Endodermal cell (in vitro differentiated cells): ENCODE measurements around the gene KRTAP10-11. TPM values are rescaled to one million over a fixed set of nuclear protein-coding genes. Genes with fewer than 3 reads are reported as not detected.

ENCODE experiments used
- DNase-seq: peaks from one replicate; pipeline ENCODE4 v3.0.0-alpha.2; 2017
- H3K27ac ChIP-seq: 2 replicates; pipeline ENCODE4 v1.5.1; 2013; ENCODE audit warnings: mild to moderate bottlenecking, low read depth, low read length, moderate library complexity
- H3K27me3 ChIP-seq: 2 replicates; pipeline ENCODE4 v1.6.1; 2013; ENCODE audit warnings: mild to moderate bottlenecking, low read length, moderate library complexity; ENCODE audit not compliant: insufficient read depth, control insufficient read depth, poor library complexity, severe bottlenecking
- H3K36me3 ChIP-seq: 2 replicates; pipeline ENCODE4 v1.7.0; 2013; ENCODE audit warnings: mild to moderate bottlenecking, low read length, moderate library complexity; ENCODE audit not compliant: control insufficient read depth, insufficient read depth
- H3K4me1 ChIP-seq: one replicate; pipeline ENCODE4 v1.7.0; 2013; ENCODE audit warnings: low read length; ENCODE audit not compliant: control insufficient read depth, insufficient read depth
- H3K4me3 ChIP-seq: 2 replicates; pipeline ENCODE4 v1.5.1; 2013; ENCODE audit warnings: mild to moderate bottlenecking, low read length, moderate library complexity
- H3K9ac ChIP-seq: 2 replicates; pipeline ENCODE4 v1.6.1; 2013; ENCODE audit warnings: mild to moderate bottlenecking, low read length, moderate library complexity; ENCODE audit not compliant: poor library complexity, severe bottlenecking; ENCODE audit errors: extremely low read depth
- H3K9me3 ChIP-seq: 2 replicates; pipeline ENCODE4 v1.6.1; 2013; ENCODE audit warnings: mild to moderate bottlenecking, low read length, moderate library complexity; ENCODE audit not compliant: control insufficient read depth
- H3K27ac Mint-ChIP-seq: 2 replicates; pipeline ENCODE4 v1.8.0; 2020; ENCODE audit warnings: mixed read lengths
- H3K27me3 Mint-ChIP-seq: 2 replicates; pipeline ENCODE4 v1.8.0; 2021; ENCODE audit warnings: mild to moderate bottlenecking, mixed read lengths; ENCODE audit not compliant: insufficient read depth
- H3K36me3 Mint-ChIP-seq: 2 replicates; pipeline ENCODE4 v1.8.0; 2020; ENCODE audit warnings: low read depth, mixed read lengths
- H3K4me1 Mint-ChIP-seq: 2 replicates; pipeline ENCODE4 v1.8.0; 2020; ENCODE audit warnings: mixed read lengths
- H3K4me3 Mint-ChIP-seq: 2 replicates; pipeline ENCODE4 v1.8.0; 2020; ENCODE audit warnings: mild to moderate bottlenecking, moderate library complexity, mixed read lengths
- H3K9me3 Mint-ChIP-seq: 2 replicates; pipeline ENCODE4 v1.8.0; 2020; ENCODE audit warnings: mild to moderate bottlenecking, mixed read lengths
- CTCF ChIP-seq: fragments of 200-600 bp; sonication (generic); conservative IDR thresholded peaks from 2 replicates; pipeline ENCODE4 v1.5.0; 2021; ENCODE audit warnings: antibody characterized with exemption, mild to moderate bottlenecking
- WGBS, 2 experiments: methylation state at CpG; one replicate each; pipeline versions ENCODE4 v1.1.5 to v1.1.7; 2013; ENCODE audit warnings: missing lambda C conversion rate in 2 of 2, mixed read lengths in 1 of 2; ENCODE audit not compliant: insufficient coverage in 1 of 2, insufficient read length in 1 of 2; 5-methylcytosine and 5-hydroxymethylcytosine counted together
- total RNA-seq, 2 donors: library from RNA; stranded (reverse); fragmentation: NEBNext Ultra II Directional in 1 of 2; extraction: Animal tissue kit (Norgen Biotek cat#: 25700) in 1 of 2; gene quantifications; 2 replicates in 1 of 2; 3 replicates in 1 of 2; pipeline ENCODE4 v1.2.1, GENCODE V29; 2021

The KRTAP10-11 gene
- total RNA-seq, 2 donors from 2014 or later: not detected

DNA sequence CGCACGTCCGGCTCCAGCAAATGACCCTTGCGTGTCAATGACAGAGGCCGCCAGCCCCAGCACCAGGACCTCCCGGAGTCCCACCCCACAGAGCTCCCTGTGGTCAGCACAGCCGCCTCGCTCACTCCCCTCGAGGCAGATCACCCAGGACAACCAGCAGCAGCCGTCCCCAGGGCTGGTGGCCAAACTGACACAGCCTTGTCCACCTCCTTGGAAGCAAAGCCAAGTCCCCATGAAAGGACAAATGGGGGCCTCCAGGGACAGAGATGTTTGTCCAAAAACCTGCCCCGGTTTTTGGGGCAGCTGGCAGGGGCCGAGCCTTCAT is 6.9 kb upstream of the KRTAP10-11 start:
- DNase-seq: no peak
- Histone ChIP-seq H3K36me3 (no peaks in the 10 kb centered on the region), H3K9ac (no peak overlapping the region), H3K27ac (no peak overlapping the region), H3K27me3 (no peaks in the 10 kb centered on the region), H3K4me1 (no peaks in the 10 kb centered on the region), H3K9me3 (peaks cover 8% of the 10 kb centered on the region), H3K4me3 (no peak overlapping the region)
- no peak for TF ChIP-seq CTCF
- no peak overlapping the region for H3K4me3 Mint-ChIP-seq
- 94 to 95% methylated on average over 7 to 12 of the region's 12 CpGs for WGBS, 2 experiments
- H3K27me3 Mint-ChIP-seq: peaks cover 3% of the 10 kb centered on the region
- H3K4me1 Mint-ChIP-seq: peaks cover 2% of the 10 kb centered on the region
- no peaks in the 10 kb centered on the region for H3K36me3 Mint-ChIP-seq
- peaks cover 31% of the 10 kb centered on the region for H3K9me3 Mint-ChIP-seq
- H3K27ac Mint-ChIP-seq: no peak overlapping the region

DNA sequence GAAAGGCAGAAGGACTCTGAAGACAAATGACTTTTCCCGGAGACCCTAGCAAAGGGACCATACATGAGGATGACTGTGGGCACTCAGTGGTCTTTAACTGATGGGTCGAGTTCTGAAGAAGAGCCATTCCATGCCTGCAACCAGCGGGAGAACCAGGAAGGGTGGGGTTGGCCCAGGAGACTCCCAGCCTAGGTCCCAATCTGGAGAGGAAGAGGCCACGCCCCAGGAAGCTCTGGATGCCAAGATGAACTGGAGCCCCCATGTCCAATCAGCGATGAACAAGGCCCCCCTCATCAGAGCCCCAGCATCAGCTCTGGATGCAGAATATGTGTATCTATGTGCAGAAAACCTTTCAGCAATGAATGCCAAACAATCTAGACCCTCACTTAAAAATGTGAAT is 5.5 kb upstream of the KRTAP10-11 start:
- H3K9ac ChIP-seq: no peak overlapping the region
- no peak for TF ChIP-seq CTCF
- H3K36me3 Mint-ChIP-seq: peaks cover 4% of the 10 kb centered on the region
- no peaks in the 10 kb centered on the region for H3K4me1 ChIP-seq
- no peaks in the 10 kb centered on the region for H3K27me3 ChIP-seq
- peaks cover 22% of the 10 kb centered on the region for H3K9me3 ChIP-seq
- peaks cover 3% of the 10 kb centered on the region for H3K27me3 Mint-ChIP-seq
- peaks cover 44% of the 10 kb centered on the region for H3K9me3 Mint-ChIP-seq
- no peak overlapping the region for H3K4me3 ChIP-seq
- H3K27ac ChIP-seq: no peak overlapping the region
- H3K4me1 Mint-ChIP-seq: peaks cover 2% of the 10 kb centered on the region
- peak; percentile 15 for DNase-seq
- no peaks in the 10 kb centered on the region for H3K36me3 ChIP-seq
- no peak overlapping the region for H3K4me3 Mint-ChIP-seq
- WGBS, 2 experiments: 89 to 92% methylated on average over 3 to 5 of the region's 5 CpGs
- H3K27ac Mint-ChIP-seq: no peak overlapping the region

DNA sequence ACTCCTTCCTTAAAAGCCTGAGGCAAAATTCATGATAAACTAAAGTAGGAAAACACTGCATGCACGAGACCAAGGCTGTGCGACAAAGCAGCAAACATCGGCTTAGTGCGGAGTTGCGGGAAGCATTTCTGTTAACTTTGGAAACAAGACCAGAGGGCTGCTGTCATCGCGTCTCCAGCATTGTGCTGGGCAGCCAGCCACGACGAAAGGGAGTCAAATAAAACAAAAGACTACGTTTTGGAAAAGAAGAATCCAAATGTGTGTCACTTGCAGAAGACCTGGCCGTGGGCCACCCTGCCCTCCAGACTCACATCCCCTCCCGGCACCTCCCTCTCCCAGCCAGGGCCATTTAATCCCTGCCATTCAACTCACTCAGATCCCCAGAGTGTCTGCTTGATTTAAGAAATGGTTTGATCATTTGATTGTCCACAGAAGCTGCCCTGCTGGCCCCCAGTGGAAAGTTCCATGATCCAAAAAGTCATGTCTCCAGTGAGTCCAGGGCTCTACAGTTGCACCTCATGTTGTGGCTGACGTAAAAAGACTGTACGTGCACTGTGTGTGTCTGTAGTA is 2.4 kb upstream of the KRTAP10-11 start:
- peaks cover 7% of the 10 kb centered on the region for H3K4me1 Mint-ChIP-seq
- H3K9me3 Mint-ChIP-seq: peaks cover 48% of the 10 kb centered on the region
- no peak overlapping the region for H3K27ac ChIP-seq
- no peak overlapping the region for H3K27ac Mint-ChIP-seq
- peaks cover 22% of the 10 kb centered on the region for H3K9me3 ChIP-seq
- no peaks in the 10 kb centered on the region for H3K27me3 ChIP-seq
- peaks cover 3% of the 10 kb centered on the region for H3K27me3 Mint-ChIP-seq
- H3K4me3 Mint-ChIP-seq: no peak overlapping the region
- whole genome bisulfite sequencing, 2 experiments: 88 to 97% methylated on average over 8 to 14 of the region's 14 CpGs
- H3K36me3 ChIP-seq: no peaks in the 10 kb centered on the region
- no peak overlapping the region for H3K9ac ChIP-seq
- H3K36me3 Mint-ChIP-seq: peaks cover 4% of the 10 kb centered on the region
- peak overlapping the region; percentile 33 for H3K4me3 ChIP-seq
- no peak for TF ChIP-seq CTCF
- DNase-seq: peak; percentile 26
- H3K4me1 ChIP-seq: no peaks in the 10 kb centered on the region
